GM18873 (cell line): Measurements from ENCODE around the gene METAP2.

Experiments
- ATAC-seq: cut with Tn5 transposase; IDR thresholded peaks from one replicate; pipeline ENCODE4 v1.9.1; 2021; ENCODE audit warnings: mild to moderate bottlenecking, moderate library complexity, moderate number of reproducible peaks; ENCODE audit not compliant: unreplicated experiment, low FRiP score

METAP2 gene

DNA sequence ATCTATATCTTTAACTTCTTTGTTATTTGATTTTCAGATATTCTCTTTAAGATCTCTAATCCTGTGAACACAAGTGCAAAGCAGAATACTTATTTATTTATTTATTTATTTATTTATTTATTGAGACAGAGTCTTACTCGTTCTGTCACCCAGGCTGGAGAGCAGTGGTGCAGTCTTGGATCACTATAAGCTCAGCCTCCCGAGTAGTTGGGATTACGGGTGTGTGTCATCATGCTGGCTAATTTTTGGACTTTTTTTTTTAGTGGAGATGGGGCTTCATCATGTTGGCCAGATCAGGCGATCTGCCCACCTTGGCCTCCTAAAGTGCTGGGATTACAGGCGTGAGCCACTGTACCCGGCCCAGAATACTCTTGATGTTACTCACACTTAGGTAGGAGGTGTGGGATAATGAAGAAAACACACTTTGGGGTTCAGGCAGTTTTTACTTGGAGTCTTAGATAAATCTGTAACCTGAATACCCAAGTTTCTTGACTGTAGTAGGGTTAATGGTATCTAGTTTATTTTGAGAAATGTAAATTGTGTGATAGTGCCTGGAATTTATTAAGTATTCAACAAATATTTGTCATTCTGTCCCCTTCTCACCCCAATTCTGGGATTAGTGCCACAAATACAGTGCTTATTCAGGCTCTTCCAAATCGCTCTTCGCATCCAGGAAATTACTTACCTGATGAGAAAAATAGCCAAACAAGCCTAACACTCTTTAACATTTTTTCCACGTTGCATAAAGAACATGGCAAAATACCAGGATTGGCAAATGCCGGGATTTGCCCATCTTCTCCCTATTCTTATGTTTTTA is 33.0 kb downstream of the METAP2 start:
- ATAC-seq, result no peak

DNA sequence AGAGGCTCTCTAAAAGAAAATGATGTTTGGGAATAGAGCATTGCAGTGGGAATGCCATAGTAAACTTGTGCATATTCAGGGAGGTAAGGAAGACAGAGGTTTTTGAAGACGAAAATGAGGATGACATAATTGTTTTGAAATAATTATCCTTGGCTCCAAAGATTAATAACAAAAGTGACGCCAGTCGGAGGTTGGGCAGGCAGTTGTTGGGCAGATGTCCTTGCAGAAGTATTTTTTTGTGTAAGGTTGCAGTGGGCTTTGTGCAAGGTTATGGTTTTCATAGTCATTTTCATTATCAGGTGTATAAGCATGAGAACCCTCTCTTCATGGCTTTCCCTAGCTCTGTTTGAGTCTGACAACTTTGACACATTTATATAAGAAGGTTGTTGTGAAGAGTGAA is 35.3 kb downstream of the METAP2 start:
- no peak for ATAC-seq

DNA sequence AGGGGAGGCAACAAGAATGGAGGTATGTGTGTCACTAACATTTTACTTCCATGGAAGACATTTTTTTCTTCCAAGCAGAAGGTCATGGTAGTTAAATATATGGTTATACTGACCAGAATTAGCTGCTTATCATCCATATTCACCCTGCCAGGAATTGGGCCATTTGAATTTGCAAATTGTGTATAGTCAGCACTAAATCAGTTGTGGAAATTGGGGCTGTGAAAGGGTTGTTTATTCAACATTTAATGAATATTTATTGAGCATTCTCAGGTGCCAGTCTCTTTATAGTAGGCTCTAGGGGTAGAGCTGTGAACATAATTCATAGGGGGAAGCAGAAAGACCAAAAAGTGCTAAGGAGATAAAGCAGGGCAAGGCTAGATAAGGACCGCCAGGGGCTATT is 38.0 kb downstream of the METAP2 start:
- no peak for ATAC-seq

- no peak for ATAC-seq
These were observed 39.6 kb downstream of the METAP2 start for GRCh38 chr12:95513599-95513998.

DNA sequence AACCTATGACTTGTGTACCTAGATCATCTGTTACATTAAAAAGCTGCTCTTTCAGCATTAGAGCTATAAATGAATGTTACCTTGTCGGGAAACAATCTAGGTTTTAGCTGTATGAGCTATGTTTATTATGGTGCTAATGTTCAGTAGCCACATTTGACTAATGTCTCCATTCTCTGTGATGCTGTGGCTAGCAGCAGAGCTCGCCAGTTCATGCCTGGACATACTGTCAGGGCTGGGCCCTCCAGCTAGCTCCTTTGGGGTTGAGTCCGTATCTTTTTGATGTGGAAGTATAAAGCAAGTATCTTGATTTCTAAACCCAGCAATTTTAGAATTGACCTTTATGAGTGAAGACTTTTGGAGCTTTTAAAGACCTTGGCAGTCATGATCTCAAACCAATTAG is 41.2 kb downstream of the METAP2 start:
- ATAC-seq, result no peak

- no peak for ATAC-seq
These were observed 42.8 kb downstream of the METAP2 start for GRCh38 chr12:95516757-95517156.

DNA sequence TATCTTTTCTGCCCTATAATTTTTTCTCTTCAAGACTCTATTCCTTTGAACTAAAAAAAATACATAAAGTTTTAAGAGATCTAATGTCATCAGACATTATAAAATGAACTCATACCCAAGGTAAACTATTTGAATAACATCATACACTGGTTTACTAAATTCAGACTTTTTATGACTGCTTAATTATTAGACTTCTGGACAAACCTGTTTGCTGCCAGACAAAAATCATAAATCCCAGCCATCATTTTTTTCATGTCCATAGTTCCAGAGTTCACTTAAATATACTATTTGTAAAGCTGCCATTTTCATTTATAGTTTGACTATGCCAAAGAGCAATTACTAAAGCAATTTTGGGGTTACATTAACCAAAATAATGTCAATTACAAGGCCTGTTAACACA is 43.3 kb downstream of the METAP2 start:
- no peak for ATAC-seq

GRCh38 chr12:95518944-95519343 is 45.0 kb downstream of the METAP2 start:
- no peak for ATAC-seq

- ATAC-seq, result no peak
These were observed 46.9 kb downstream of the METAP2 start for GRCh38 chr12:95520816-95521215.

DNA sequence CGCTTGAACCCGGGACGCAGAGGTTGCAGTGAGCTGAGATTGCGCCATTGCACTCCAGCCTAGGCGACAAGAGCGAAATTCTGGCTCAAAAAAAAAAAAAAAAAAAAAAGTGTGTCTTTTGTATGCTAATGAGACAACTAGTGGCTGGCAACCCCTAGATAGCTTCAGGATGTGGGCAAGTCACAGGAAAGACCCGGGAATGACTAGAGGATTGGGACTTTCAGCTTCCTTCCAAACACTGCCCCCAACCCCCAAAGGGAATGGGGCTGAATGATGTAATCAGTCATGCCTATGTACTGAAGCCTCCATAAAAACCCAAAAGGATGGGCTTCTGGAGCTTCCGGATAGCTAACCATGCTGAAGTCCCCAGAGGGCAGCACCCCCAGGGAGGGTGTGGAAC is 48.7 kb downstream of the METAP2 start:
- no peak for ATAC-seq

- ATAC-seq, result no peak
These were observed 54.5 kb downstream of the METAP2 start for GRCh38 chr12:95528431-95528830.

DNA sequence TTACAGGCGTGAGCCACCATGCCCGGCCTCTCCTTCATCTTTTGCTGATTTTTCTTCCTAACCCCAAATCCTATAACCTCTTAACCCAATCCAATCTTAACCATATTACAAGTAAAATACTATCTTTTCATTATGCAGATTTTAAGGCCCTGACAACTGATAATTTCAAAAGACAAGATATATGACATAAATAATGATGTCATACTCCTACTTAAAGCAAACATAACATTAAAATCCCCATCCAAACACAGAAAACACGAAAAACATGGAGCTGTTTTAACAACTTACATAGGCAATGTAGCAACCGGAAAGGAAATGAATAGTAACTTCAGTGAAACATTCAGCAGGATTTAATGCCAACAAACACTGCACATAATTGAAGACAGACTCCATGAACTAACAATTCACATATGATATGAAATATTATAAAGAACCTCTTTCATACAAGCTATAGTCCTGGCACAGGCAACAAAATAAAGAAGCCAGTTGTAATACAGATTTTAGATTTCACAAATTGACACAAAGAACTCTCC is 55.8 kb downstream of the METAP2 start:
- ATAC-seq, result no peak

DNA sequence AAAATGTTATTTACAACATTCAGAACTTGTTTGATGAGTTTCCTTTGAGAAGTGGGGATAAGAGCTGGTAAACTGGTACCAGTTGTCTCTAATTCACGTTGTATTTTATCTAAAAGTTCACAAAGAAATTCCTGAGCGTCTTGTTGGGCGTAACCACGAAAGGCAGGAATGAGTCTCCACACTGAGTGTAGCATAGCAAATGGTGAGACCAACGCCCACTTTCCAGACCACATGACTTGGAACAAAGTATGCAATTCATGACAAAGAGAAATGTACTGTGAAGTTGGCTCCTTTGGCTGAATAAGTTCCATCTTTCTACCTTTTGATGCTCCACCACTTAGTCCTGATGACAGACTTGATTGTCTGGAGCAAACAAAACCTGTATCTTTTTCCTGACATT is 58.9 kb downstream of the METAP2 start:
- no peak for ATAC-seq

- no peak for ATAC-seq
These were observed 60.0 kb downstream of the METAP2 start for GRCh38 chr12:95533985-95534384.

DNA sequence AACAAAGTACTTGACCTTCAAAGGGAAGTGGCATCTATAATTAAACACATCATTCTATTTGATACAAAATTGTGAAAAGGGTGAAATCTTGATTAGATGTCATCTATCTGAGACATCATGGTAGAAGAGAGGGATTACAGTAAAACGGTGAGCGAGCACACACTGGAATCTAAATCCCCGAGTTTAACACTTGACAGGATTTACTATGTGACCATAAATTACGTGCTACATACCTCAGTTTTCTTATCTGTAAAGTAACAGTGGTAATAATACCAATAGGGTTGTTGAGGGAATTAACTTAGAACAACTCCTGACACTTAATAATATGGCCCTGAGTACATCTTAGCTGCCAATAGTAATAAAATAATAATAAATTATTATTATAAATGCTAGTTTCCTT is 64.1 kb downstream of the METAP2 start:
- no peak for ATAC-seq

GRCh38 chr12:95538656-95539055 is 64.7 kb downstream of the METAP2 start:
- ATAC-seq, result no peak

DNA sequence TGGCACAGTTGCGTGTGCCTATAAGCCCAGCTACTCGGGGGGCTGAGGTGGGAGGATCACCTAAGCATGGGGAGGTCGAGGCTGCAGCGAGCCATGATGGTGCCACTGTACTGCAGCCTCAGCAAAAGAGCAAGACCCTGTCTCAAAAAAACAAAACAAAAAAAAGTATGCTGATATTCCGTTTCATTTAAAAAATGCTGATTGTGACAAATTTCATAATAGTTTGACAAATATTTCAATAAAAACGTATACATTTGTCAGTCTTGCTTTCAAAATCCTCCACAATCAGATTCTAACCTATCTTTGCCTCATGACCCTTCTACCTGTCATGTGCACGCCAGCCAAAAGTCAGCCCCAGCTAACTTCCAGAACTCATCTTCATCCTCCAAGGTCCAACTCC is 67.5 kb downstream of the METAP2 start:
- no peak for ATAC-seq

DNA sequence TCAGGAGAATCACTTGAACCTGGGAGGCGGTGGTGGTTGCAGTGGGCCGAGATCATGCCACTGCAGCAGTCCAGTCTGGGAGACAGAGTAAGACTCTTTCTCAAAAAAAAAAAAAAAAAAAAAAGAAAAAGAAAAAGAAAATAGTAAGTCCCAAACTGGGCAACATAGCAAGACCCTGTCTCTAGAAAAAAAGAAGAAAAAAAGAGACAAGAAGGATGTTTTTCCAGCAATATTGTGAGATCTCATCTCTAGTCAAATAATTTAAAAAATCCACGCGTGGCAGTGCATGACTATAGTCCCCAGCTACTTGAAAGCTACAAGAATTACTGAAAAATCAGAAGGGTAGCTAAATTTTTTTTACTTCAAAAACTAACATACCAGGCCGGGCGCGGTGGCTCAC is 69.4 kb downstream of the METAP2 start:
- no peak for ATAC-seq

- no peak for ATAC-seq
These were observed 70.8 kb downstream of the METAP2 start for GRCh38 chr12:95544756-95545155.

DNA sequence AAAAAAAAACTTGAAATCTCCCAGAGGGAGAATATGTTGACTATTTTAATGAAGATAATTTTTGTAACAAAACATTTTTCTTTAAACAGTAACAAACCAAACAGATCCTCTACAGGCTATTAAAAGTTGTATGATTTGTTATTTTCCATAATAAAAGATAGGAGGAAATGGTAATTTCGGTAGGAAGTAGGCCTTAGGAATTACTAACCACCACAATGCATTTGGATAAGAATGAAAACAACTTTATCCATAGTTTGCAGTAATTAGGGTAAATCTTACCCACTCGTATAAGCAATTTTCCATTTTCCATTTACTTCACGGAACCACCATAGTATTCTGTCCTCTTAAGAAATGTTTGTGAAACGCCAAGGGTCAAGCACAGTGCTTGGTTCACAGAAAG is 71.4 kb downstream of the METAP2 start:
- no peak for ATAC-seq

- ATAC-seq, result no peak
These were observed 72.0 kb downstream of the METAP2 start for GRCh38 chr12:95545731-95546490.

- ATAC-seq, result no peak
These were observed 72.5 kb downstream of the METAP2 start for GRCh38 chr12:95546491-95546813.
